SK-MEL-5 (cell line): ENCODE results near the gene NKIRAS2. TPM values are rescaled to one million over a fixed set of nuclear protein-coding genes. Genes with fewer than 3 reads are reported as not detected.

Experiments used
- DNase-seq: peaks from one replicate; pipeline ENCODE4 v3.0.0-alpha.2; 2016; ENCODE audit warnings: low read depth, low spot score
- in situ Hi-C: cut with HindIII; loops from 2 replicates; pipeline ENCODE4 v1.10.0; 2016; ENCODE audit warnings: low sequenced_read_pairs, high pct_unique_total_duplicates, low pct_unique_long_range_greater_than_20kb
- total RNA-seq: library from RNA; depleted of rRNA; stranded (reverse); fragments of >200 nt; shearing (Covaris generic); gene quantifications from 2 replicates; pipeline ENCODE4 v1.2.3, GENCODE V29; 2014

Gene NKIRAS2
- total RNA-seq, 1 experiment from 2014 or later = 25.8 TPM

DNA sequence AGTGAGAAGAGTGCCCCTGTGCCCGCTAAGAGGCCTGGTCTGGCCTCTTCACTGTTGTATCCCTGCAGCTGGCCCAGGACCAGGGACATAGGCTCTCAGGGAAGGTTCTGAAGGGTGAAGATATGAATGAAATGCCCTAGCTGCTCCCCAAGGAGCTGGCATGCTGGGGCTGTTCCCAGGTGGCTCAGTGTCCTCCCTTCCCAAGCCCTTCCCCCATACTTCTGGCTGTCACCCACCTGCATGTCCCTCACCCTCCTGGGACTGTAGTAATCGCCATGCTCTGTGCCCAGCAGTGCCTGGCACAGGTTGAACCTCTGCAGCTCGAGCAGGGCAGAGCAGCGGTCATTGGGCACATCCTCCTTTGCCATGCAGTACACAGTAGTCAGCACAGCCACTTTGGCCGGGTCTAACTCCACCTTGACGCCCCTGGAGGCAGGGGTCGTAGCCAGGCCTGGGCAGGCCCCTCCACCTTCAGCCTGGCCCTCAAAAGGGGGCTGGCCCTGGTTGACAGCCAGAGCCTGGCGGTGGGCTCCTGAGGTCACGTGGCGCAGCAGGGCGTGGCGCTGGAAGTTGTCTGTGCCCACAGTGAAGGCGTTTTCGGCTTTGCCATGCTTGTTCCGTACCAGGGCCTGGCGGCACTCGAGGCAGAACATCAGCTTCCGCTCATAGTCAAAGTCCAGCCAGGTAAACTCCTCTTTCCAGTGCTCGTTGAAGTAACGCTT lies 22.9 kb downstream of the NKIRAS2 start:
- in situ Hi-C loops = no loop called here
- DNase-seq = no peak

DNA sequence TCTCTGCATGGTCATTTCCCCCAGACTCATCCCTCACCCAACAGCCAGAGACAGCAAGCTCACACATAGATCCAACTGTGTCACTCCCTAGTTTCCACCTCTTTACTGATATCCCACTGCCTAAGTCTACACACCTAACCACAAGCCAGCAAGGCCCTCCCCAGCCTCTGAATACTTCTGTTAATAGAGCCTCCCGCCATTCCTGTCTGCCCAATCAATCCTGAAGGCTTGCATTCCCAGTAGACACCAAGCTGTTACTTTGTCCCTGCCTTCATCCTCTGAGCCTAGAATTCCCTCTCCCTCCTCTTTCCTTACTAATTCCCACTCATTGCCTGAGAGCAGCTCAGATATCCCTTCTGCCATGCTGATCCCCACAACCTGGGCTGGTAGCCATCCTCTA lies 25.8 kb downstream of the NKIRAS2 start:
- in situ Hi-C loops = no loop called here
- no peak for DNase-seq

DNA sequence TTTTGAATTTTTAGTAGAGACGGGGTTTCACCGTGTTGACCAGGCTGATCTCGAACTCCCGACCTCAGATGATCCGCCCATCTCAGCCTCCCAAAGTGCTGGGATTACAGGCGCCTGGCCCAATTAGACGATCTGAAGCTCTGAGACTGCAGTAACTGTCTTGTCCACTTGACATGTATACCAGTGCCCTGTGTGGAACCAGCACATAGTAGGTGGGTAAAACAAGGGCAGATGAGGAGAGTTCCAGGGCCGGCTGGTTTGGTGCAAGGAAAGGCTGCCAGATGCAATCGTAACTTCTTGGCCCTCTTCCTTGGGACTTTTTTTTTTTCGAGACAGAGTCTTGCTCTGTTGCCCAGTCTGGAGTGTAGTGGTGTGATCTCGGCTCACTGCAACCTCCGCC lies 27.5 kb downstream of the NKIRAS2 start:
- DNase-seq = no peak

DNA sequence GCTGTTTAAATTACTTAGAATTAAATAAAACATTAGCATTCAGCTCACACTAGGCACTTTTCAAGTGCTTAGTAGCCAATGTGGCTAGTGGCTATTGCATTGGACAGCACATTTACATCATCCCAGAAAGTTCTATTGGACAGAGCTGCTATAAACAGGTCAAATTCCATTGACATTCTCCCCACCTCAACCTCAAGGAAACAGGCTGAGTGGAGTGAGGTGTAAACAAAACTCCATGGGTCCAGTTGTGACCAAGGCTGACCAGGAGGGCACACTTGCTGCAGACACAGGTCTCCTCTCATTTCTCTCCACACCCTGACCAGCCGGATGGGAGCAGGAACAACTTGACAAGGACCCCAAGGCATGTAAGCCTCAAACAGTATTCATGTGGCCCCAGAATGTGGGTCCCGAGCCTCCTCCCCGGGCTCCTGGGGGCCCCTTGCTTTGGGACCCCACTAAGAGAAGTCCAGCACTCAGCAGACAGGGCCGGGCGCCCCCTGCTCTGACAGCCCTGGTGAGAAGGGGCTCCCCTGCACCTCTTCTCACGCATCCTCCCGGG lies 30.0 kb downstream of the NKIRAS2 start:
- in situ Hi-C loops = no loop called here
- DNase-seq = no peak

More for the DNA sequence above, 27.5 kb downstream of the NKIRAS2 start:
- in situ Hi-C loops = no loop called here

DNA sequence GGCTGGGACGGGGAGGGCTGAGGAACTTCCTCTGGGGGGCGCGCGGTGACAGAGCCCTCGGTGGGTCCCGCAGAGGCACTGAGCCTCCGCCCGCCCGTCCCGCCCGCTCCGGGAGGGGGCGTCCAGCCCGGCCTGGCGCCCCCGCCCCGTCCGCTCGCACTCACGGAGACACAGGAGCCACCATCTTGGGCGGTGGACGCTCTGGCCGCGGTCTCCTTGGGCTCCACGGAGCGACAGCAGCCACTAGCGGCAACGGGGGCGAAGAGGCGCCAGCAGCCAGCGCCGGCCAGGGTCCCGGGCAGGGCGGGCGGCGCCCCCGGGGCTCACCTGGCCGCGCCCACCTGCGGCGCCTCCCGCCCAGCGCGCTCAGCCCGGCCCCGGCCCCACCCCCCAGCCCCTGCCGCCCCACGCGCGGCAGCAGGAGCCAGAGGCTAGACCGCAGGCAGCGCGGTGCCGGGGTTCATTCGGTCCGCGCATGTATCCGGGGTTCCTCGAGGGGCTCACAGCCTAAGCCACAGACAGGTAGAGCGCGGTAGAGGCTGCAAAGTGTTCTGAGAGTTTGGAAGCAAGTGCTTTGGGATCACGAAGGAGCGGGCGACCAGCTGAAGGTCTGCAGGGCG lies 30.6 kb downstream of the NKIRAS2 start, which contains the start of gene C17orf113:
Gene C17orf113, minus strand, starts transcription at position 209 of the 620 bp plus-strand sequence. CDS start 7,225 bp downstream, outside the sequence.
- in situ Hi-C loops = no loop called here
- DNase-seq = peak; percentile 52

DNA sequence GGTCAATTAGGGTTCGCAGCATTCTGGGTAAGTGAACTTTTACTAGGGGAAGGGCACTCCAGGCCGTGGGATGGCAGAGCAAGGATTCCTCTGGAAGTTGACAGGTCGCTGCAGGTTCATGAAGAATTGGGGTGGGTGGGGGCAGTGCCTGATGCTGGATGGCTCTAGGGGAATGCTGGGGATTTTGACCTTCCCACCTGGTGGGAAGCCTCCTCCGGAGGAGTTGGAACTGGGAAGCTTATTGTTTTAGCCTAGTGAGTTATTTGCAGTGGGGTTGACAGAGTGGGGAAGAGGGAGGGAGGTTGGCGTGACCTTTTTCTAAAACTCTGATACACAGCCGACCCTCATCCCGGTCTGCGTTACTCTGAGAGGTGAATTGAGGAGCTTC lies 31.1 kb downstream of the NKIRAS2 start:
- in situ Hi-C loops = no loop called here
- no peak for DNase-seq

DNA sequence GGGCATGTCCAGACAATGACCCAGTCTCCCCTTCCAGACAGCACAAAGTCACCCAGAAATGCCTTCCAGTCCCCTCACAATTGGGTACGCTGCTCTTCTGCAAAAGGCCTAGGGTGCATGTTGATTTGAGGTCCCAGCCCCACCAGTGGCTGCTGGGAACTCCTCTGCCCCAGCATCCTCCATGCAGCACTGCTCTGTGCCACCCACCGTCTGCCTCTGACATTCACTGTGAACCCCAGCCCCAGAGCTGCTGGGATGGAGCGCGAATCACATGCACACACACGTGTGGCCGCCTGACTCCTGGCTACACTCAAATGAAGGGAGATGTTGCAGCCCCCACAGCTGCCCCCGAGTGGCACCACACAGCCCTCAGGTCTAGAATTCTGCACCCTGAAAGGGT lies 31.8 kb downstream of the NKIRAS2 start:
- DNase-seq = no peak
- in situ Hi-C loops = no loop called here

DNA sequence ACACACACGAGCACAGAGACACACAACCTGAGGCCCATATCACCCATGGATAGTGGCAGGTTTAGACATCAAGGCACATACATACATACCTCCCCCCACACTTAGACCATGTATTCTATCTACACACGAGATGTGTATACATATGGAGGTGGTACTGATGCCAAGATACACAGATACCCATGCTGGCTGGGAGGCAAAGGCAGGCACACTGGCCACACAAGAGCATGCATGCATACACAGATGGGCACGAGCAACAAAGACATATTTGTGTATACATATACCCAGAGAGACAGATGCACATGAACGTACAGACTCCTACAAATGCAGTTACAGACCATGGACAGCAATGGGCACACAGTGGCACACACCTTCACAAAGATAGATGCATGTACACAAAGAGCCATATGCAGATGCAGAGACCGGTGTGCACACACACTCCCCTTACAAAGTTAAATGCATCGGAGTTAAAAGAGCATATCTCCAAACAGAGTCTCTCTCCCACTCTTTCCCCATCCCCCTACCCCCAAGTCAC lies 32.5 kb downstream of the NKIRAS2 start:
- DNase-seq = no peak
- in situ Hi-C loops = no loop called here

DNA sequence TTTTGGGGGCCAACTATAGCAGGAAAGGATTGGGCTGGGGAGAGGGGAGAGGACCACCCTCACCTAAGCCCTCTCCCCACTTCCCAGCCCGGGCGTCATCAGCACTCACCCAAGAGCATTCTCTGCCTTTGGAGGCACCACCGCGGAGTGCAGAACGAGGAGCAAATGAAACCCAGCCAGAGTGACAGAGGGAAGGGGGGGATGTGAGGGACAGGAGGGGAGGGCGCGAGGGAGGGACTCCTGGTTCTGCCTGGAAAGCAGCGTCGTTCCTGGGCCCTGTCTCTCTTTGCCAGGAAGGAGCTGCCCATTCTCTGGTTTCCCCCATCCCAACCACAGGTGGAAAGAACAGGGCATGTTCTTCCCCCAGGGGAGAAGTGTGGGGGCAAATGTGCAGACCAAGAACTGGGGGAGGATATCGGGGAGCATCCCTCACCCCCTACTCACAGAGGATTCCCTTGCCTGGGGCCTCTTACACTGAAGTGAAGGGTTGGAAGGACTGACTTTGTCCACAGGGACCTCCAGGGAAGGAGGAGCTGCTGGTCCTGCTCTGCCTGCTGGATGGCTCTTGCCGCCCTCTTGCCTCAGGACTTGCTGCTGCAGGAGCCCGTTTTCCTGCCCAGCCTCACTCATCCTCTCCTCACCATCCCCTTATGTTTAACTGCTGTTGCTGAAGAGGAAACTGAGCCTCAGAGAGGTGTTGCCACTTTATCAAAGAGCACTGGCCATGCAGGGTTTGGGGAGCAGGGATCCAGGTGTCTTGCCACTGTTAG lies 34.0 kb downstream of the NKIRAS2 start:
- in situ Hi-C loops = no loop called here
- no peak for DNase-seq

DNA sequence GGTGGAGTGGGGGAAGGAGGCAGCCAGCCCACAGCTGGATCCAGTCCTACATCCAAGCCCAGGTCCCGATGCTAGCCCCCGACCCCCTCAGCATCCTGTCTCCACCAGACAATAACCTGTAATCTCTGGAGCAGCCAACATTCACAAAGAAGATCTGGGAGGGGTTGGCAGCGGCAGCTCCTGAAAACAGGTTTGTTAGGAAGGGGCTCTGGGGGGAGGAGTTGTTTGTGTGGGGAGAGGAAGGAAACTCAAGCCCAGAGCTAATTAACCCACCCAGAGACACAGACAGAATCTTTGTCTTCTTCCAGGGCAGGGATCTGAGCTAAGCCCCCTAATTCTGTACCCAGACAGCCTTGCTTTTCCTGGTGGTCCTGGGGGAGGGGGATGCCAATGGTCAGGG lies 35.1 kb downstream of the NKIRAS2 start:
- no peak for DNase-seq
- in situ Hi-C loops = no loop called here

DNA sequence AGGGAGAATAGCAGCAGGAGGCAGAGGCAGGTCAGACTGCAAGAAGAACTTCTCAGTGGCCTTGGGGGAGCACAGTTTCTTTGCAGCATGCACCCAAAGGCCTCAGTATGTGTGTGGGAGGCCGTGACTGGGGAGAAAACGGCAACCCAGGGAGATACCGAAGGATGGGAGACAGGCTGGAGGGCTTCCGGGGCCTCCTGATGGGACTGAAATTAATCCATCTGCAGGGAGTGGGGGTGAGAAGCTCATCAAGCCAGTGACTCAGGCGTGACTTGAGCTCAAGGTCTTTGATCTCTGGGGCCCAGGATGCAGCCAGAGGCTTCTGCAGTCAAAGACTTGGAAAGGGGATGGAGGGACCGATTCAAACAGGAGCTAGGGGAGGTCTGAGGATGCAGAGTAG lies 35.6 kb downstream of the NKIRAS2 start:
- in situ Hi-C loops = no loop called here
- DNase-seq = no peak

DNA sequence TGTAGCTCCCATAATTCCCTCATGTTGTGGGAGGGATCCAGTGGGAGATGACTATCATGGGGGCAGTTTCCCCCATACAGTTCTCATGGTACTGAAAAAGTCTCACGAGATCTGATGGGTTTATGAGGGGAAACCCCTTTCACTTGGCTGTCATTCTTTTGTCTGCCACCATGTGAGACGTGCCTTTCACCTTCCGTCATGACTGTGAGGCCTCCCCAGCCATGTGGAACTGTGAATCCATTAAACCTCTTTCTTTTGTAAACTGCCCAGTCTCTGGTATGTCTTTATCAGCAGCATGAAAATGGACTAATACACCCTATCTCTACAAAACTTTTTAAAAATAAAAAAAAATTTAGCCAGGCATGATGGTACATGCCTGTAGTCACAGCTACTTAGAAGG lies 36.7 kb downstream of the NKIRAS2 start:
- in situ Hi-C loops = no loop called here
- no peak for DNase-seq

DNA sequence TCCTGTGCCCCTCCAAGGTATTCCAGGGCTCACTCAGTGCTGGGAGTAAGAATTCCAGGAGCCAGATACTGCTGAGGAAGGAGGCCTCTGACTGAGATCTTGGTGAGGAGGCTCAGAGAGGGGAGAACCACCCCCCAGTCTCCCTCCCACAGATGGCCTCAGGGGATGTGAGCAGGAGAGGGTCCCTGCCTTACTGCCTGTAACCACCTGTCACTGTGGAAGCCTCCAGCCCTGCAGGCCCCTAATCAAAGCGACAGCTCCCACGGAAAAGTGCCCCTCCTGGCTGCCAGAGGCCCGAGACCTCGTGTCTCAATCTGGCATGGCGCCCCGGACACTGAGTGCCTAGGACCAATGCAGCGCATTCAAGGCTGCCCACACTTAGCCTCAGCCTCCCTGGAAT lies 38.2 kb downstream of the NKIRAS2 start:
- in situ Hi-C loops = no loop called here
- DNase-seq = no peak

DNA sequence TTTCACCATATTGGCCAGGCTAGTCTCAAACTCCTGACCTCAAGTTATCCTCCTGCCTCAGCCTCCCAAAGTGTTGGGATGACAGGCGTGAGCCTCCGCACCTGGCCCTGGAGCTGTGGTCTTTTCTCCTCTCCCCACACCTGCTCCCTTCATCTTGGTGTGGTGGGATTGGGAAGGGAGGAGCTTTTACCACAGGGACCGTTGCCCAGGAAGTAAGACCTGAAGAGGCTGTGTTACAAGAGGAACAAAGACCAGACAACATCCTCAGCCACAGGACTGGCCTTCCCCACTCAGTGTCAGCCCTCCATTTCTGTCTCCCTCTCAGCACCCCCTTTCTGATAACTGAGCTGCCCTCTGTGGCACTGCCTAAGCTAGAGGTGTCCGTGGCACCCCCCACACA lies 39.9 kb downstream of the NKIRAS2 start:
- DNase-seq = no peak
- in situ Hi-C loops = no loop called here

DNA sequence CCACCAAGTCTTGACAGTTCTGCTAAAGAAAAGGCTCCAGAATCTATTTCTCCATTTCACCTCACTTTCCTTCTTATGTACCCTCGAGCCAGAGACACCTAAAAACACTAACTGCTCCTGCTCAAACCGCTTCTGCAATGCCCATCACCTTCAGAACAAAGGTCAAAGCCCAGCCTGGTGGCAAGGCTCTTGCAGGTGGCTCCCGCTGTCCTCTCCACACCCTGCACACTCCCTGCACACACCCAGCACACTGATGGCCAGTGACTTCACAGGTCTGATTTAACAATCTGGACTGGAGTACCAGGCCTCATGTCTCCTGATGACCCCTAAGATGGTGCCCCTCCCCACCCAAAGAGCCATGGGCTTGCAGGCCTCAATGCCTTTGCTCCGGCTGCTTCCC lies 40.3 kb downstream of the NKIRAS2 start:
- in situ Hi-C loops = no loop called here
- DNase-seq = no peak

DNA sequence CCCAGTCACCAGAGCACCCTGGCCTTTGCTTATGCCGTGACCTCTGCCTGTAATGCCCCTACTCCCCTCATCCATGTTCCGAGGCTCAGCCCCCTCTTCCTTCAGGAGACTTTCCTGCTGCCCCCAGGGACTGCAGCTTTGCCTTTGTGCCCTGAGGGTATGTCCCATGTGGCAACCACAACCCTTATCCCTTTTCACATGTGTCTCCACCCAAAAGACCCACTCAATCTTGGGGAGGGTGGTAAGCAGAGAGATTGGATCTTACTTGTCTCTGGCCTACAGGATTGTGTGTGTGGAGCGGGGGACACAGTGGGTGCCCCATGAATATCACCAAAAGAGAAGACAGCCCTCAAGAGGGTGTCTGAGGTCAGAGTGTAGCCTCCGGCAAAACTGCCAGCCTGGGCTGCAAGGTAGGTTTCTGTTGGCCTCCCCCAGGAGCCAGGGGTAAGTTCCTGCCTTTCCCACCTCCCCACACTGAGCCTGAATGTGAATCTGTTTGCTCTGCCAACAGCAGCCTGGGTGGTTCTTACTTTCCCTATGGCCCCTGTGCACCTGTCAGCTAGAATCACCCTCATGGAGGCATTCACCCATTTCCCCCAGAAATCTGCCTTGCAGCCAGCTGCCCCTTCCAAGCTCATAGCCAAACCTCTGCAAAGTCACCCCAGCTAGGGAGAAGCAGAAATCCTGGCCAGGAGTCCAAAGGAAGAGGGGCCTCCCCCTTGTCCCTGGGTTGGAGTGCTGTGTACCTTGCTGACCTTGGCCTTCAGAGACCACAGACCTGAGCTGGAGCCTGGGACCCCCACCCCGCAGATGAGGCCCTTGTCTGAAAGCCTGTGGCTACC lies 42.0 kb downstream of the NKIRAS2 start:
- no peak for DNase-seq
- in situ Hi-C loops = no loop called here

DNA sequence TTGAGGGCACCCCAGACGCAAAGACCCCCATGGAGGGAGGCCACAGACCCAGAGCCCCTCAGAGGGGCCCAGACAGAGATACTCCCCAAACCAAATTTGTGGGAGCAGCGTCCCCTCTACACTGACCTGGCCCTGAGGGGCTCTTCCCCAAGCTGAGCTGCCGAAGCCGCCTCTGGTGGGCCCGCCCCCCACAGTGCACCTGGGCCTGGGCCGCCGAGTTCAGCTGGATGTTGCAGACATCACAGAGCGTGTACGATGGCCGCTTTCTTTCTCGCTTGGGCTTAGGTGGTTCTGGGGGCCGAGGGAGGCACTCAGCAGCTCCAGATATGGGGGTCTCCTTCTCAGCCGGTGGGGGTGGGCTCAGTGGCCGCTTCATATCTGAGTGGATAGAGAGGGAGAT lies 42.8 kb downstream of the NKIRAS2 start:
- no peak for DNase-seq
- in situ Hi-C loops = no loop called here
